ENCODE measurements around the gene FLNB. TPM values are rescaled to one million over a fixed set of nuclear protein-coding genes. Genes with fewer than 3 reads are reported as not detected.
A peak's percentile ranks its signal among the peaks of the same experiment; 100 is the strongest.

Gene FLNB
- total and polyA plus RNA-seq, 2 of the 13 experiments (the other 11 are each of a cell fraction or from before 2014, with no cell fraction given) = 106 to 130 TPM

- TF ChIP-seq ZFP82 (CRISPR knock-in tag; IDR thresholded peaks at IDR 0.05; ENCODE audit: borderline replicate concordance) = no peak
- TF ChIP-seq POLR2AphosphoS2 (IDR thresholded peaks at IDR 0.05; ENCODE audit: low read depth, low read length) = no peak
- TF ChIP-seq SP2 (CRISPR knock-in tag; IDR thresholded peaks at IDR 0.05) = no peak
- TF ChIP-seq ZHX2 (IDR thresholded peaks at IDR 0.05; ENCODE audit: low read depth) = no peak
- TF ChIP-seq ZHX2 (CRISPR knock-in tag; IDR thresholded peaks at IDR 0.05; ENCODE audit: borderline replicate concordance) = no peak; the same call in 1 of the 2 replicates
- no peak for TF ChIP-seq ZNF639 (CRISPR knock-in tag; conservative IDR thresholded peaks at IDR 0.05)
- TF ChIP-seq JDP2 (CRISPR knock-in tag; IDR thresholded peaks at IDR 0.05; ENCODE audit: borderline replicate concordance) = no peak
- TF ChIP-seq ZBTB49 (CRISPR knock-in tag; IDR thresholded peaks at IDR 0.05; ENCODE audit: borderline replicate concordance) = no peak
- TF ChIP-seq ZNF549 (CRISPR knock-in tag; IDR thresholded peaks at IDR 0.05) = 0 out of 2 replicates have a peak, but pooled peaks have one; percentile 20
- no peak for TF ChIP-seq NKX3-1 (CRISPR knock-in tag; IDR thresholded peaks at IDR 0.05)
- TF ChIP-seq BRF2 (CRISPR knock-in tag; IDR thresholded peaks at IDR 0.05) = no peak
- no peak for TF ChIP-seq HNRNPLL (IDR thresholded peaks at IDR 0.05; ENCODE audit: low read depth, low read length, poor library complexity, severe bottlenecking)
- peak; percentile 33; the same call in 1 of the 2 replicates for TF ChIP-seq ARID4A (CRISPR knock-in tag; IDR thresholded peaks at IDR 0.05; ENCODE audit: borderline replicate concordance)
These were observed 15.6 kb upstream of the FLNB start (continued) for GRCh38 chr3:57992452-57993213.
